SH-SY5Y (cell line): ENCODE measurements around the gene NVL.

Source experiments
- GATA2 ChIP-seq: IDR thresholded peaks from 2 replicates; pipeline ENCODE4 v1.6.1; 2011; ENCODE audit warnings: mild to moderate bottlenecking, low read depth, low read length
- GATA3 ChIP-seq: IDR thresholded peaks from 2 replicates; pipeline ENCODE4 v1.6.1; 2011; ENCODE audit warnings: low read depth, mild to moderate bottlenecking, low read length, moderate library complexity

DNA sequence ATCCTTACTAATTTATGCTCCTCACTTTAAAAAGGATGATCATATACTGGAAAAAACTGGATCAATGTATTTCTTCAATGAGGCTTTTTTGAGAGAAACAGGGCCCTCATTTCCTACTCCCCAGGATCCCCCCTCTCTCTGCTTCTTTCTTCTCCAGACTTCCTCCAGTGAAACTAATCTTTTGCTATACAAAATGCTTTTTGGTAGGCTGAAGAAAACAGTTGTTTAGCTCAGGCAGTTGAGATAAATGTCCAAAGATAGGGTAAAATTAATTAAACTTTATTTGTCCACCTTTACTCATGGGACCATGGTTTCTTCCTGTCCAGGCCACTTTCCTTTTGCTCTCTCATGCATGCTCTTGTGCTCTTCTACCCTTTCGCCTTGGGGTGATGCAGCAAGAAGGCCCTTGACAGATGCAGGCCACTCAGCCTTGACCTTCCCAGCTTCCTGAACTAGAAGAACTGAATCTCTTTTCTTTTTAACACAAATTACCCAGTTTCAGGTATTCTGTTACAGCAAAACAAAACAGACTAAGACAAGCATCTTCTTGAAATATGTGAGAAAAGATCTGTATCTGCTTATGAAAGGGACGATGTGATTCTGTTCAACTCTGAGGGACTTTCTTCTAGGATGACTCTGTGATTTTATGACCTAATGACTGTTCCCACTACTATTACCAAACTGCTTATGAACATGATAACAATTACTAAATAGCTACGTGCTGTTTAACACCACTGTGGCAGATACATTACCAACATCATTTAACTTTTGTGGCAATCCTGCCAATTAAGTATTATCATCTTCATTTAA, 63.7 kb downstream of the NVL start:
- TF ChIP-seq GATA2, result no peak
- TF ChIP-seq GATA3, result no peak
